Nephron progenitor cell (in vitro differentiated cells): ENCODE data around the gene LIMS2.

Source experiments
- DNase-seq: peaks from one replicate; pipeline ENCODE4 v3.0.0; 2021
- H3K27ac Mint-ChIP-seq: 2 replicates; pipeline ENCODE4 v1.8.0; 2021; ENCODE audit warnings: mild to moderate bottlenecking, moderate library complexity, mixed read lengths
- H3K27me3 Mint-ChIP-seq: 2 replicates; pipeline ENCODE4 v1.8.0; 2021; ENCODE audit warnings: mild to moderate bottlenecking, low read depth, mixed read lengths; ENCODE audit not compliant: poor library complexity
- H3K36me3 Mint-ChIP-seq: 2 replicates; pipeline ENCODE4 v1.8.0; 2021; ENCODE audit warnings: low read depth, mixed read lengths
- H3K4me1 Mint-ChIP-seq: 2 replicates; pipeline ENCODE4 v1.8.0; 2021; ENCODE audit warnings: mixed read lengths
- H3K4me3 Mint-ChIP-seq: 2 replicates; pipeline ENCODE4 v1.8.0; 2021; ENCODE audit warnings: mild to moderate bottlenecking, moderate library complexity, mixed read lengths
- H3K9me3 Mint-ChIP-seq: 2 replicates; pipeline ENCODE4 v1.8.0; 2021; ENCODE audit warnings: mild to moderate bottlenecking, moderate library complexity, mixed read lengths
- TF ChIP-seq, protein P1 (sequence below): fragments of 200-600 bp; sonication (generic); IDR thresholded peaks from 2 replicates; pipeline ENCODE4 v1.5.0; 2021; ENCODE audit warnings: antibody characterized with exemption

Gene LIMS2

DNA sequence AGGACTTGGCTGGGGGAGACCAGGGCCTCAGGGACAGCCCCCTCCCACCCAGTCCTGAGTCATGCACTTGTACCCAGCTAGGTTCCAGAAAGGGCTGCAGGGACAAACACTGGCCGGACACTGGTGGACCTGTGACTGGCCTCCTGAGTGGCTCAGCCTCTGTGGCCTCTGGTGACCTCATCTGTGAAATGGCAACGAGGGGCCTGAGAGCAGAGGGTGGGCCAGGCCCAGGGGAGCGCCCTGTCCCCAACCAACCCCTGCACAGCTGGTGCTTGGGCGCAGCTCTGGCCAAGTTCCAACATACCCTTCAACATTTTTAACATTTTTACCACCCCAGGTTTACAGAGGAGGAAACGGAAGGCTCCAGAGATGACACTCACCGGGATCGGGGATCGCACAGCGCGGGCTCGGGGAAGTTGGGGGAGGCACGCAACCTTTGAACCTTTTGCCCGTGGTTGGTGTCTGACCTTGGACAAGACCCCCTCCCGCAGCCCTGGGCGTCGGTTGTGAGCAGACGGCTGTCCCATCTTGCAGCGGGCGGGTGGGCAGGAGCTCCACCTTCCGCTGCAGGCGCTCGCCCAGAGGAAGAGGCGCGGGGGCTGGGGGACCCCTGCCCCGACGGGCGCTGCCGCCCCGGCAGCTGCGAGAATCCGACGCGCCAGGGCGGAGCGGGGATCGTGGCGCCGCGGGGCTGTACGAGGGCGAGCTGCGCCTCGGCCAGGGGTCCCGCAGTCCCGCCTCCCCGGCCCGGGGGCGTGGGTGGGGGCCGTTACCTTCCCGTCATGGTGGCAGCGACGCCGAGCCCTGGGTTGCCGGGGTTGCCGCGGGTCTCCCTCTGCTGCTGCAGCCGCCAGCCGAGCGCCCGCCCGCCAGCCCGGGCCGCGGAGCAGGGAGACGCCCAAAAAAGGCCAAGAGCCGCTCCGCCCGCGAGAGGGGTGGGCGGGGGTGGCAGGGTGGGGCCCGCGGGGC lies 805 bp downstream of the LIMS2 start:
- Mint-ChIP-seq H3K4me3 (peak overlapping the region; percentile 83), H3K27ac (no peak overlapping the region), H3K9me3 (no peaks in the 10 kb centered on the region), H3K4me1 (peaks cover 13% of the 10 kb centered on the region), H3K27me3 (peaks cover 87% of the 10 kb centered on the region), H3K36me3 (no peaks in the 10 kb centered on the region)
- peak; percentile 62 for DNase-seq
- TF ChIP-seq, protein P1, sequence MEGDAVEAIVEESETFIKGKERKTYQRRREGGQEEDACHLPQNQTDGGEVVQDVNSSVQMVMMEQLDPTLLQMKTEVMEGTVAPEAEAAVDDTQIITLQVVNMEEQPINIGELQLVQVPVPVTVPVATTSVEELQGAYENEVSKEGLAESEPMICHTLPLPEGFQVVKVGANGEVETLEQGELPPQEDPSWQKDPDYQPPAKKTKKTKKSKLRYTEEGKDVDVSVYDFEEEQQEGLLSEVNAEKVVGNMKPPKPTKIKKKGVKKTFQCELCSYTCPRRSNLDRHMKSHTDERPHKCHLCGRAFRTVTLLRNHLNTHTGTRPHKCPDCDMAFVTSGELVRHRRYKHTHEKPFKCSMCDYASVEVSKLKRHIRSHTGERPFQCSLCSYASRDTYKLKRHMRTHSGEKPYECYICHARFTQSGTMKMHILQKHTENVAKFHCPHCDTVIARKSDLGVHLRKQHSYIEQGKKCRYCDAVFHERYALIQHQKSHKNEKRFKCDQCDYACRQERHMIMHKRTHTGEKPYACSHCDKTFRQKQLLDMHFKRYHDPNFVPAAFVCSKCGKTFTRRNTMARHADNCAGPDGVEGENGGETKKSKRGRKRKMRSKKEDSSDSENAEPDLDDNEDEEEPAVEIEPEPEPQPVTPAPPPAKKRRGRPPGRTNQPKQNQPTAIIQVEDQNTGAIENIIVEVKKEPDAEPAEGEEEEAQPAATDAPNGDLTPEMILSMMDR = no peak

DNA sequence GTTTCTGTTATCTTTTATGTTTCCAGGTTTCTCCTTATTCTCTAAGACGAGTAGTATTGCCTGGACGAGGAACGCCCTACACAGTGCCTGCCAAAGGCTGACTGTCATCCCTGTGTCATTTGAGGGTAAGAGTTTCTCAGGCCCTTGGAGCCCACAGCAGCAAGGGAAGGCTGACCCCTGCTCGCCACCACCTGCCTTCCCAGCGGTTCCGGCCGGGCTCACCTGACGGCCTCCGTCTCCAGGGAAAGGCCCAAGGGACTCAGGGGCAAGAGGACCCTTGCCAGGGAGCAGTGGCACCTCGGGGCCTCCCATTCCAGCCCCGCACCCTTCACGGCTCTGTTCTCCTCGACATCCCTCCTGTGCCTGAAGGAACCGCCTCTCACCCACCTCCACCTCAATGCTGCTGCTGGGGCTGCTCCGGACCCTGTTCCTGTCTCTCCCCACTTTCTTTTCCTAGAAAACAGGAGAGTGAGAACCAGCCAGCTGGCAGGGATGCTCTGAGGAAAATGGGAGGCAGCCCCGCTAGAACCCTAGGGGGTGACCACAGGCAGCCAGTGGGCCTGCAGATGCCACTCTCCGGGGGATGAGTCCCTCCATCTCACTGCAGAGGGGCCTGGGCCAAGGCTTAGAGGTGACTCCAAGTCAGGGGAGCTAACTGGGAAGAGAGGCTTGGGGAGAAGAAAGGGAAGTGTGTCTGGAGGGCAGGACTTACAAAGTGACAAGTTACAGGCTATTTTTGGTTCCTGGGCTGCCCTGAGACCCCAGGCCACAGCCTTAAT lies 1.9 kb downstream of the LIMS2 start:
- DNase-seq = no peak
- no peaks in the 10 kb centered on the region for H3K36me3 Mint-ChIP-seq
- peak overlapping the region; percentile 49 for H3K4me3 Mint-ChIP-seq
- no peaks in the 10 kb centered on the region for H3K9me3 Mint-ChIP-seq
- no peak overlapping the region for H3K27ac Mint-ChIP-seq
- peaks cover 94% of the 10 kb centered on the region for H3K27me3 Mint-ChIP-seq
- H3K4me1 Mint-ChIP-seq = peaks cover 13% of the 10 kb centered on the region
- TF ChIP-seq, protein P1 = no peak

DNA sequence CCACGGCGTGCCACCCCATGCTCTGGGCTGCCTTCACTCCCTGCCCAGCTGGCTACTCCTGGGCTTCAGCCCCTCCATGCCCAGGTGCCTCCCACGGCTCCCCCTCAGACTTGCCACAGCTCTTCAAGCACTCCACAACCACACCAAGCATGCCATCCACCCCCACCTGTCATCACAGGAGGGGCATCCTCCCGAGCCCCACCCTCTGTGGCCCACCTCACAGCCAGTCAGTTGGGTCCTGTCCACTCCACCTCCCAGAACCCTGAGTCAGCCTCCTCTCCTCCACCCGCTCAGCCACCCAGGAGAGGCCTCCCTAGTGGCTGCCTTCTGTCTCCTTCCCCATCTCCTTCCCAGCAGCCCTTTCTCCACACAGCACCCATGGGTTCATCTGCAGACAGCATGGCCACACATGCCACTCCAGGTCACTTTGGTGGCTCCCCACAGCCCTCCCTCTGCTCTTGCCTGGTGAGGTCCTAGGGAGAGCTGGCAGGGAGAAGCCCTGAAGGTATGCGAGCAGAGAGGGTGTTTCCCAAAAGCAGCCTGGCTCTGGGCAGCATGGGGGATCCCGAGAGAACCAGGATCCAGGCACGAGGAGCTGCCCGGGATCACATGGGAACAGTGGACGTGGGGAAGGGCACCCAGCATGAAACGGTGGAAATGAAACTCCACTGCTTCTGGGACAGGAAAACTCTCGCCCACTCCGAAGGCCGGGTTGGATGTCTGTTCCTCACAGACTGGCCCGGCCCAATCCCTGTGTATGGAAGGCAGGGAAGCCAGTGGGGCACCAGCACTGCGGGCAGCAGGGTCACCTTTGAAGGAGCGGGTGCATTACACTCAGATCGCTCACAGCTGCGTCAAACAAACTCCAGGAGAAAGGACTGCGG lies 2.7 kb downstream of the LIMS2 start:
- Mint-ChIP-seq H3K27me3 (peaks cover 92% of the 10 kb centered on the region), H3K36me3 (no peaks in the 10 kb centered on the region), H3K4me1 (peaks cover 13% of the 10 kb centered on the region), H3K27ac (no peak overlapping the region), H3K4me3 (no peak overlapping the region), H3K9me3 (peaks cover 3% of the 10 kb centered on the region)
- DNase-seq = no peak
- TF ChIP-seq, protein P1 = no peak

GRCh38 chr2:127671557-127672302 lies 3.6 kb downstream of the LIMS2 start:
- Mint-ChIP-seq H3K4me1 (peaks cover 13% of the 10 kb centered on the region), H3K9me3 (peaks cover 6% of the 10 kb centered on the region), H3K36me3 (no peaks in the 10 kb centered on the region), H3K27ac (no peak overlapping the region), H3K4me3 (no peak overlapping the region), H3K27me3 (peaks cover 92% of the 10 kb centered on the region)
- TF ChIP-seq, protein P1 = no peak
- DNase-seq = no peak

DNA sequence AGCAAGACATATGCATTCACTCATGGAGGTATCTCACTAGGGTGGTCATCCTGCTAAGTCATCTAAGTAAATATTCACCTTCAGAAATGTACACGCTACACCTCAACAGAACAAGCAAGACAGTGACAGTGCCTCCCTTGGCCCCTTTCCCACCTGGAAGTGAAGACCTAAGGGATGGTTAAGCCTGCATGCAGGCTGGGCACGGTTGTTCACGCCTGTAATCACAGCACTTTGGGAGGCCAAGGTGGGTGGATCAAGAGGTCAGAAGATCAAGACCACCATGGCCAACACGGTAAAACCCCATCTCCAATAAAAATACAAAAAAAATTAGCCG lies 4.4 kb downstream of the LIMS2 start:
- H3K4me1 Mint-ChIP-seq = peaks cover 8% of the 10 kb centered on the region
- no peak overlapping the region for H3K4me3 Mint-ChIP-seq
- H3K27me3 Mint-ChIP-seq = peaks cover 92% of the 10 kb centered on the region
- no peak overlapping the region for H3K27ac Mint-ChIP-seq
- no peaks in the 10 kb centered on the region for H3K36me3 Mint-ChIP-seq
- DNase-seq = no peak
- H3K9me3 Mint-ChIP-seq = peaks cover 6% of the 10 kb centered on the region
- TF ChIP-seq, protein P1 = no peak
